Measurements from ENCODE around the gene RPL7A.

DNA sequence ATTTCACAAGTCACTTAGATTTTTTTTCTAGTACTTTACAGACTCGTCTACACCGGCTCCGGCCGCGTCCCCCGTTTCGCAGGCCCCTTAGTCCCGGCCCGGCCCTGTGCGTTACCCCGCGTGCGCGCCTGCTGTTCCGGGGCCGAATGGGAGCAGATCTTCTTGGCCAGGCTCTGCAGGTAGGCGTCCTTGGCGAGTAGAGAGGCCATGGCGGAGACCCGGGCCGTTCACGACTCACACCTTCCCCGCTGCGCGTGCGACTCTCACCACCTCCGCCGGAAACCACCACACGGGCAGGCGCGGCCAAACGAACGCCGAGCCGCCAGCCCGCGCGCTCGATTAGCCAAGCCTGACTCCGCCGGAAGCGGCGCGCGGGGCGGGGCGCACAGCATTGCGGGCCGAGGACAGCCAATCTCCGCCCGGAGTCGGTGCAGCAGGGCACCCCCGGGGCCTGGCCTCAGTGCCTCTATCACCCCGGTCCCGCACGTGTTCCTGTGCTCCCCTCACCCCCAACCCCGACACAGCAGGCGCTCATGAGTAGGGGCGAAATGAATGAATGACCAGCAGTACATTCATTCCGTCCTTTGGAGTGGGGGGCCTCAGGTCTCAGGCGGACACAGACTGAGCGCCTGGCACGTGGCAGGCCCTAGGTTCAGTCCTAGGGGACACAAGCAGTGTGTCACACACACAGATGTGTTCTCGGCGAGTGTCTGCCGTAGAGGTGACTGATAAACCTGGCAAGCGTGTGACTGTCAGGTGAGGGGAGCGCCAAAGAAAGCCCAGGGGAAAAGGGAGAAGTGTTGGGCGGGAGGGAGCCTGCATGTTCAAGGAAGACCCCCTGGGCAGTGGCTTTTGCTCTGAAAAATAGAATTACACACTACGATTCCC is 11.8 kb upstream of the RPL7A start, which contains the start of gene SURF6:
- TF ChIP-seq PAX5 (IDR thresholded peaks at IDR 0.05; ENCODE audit: insufficient read depth, low read length, severe bottlenecking): peak; percentile 59
- TF ChIP-seq POLR2AphosphoS5 (IDR thresholded peaks at IDR 0.05; ENCODE audit: low read depth, low read length): peak; percentile 81

All from GM12891 (cell line).